Fibroblast of lung (primary cell): ENCODE data around the gene RPL22. TPM values are rescaled to one million over a fixed set of nuclear protein-coding genes. Genes with fewer than 3 reads are reported as not detected.

Experiments
- DNase-seq, 2 donors: peaks; one replicate each; pipeline versions ENCODE4 v3.0.0 to v3.0.0-alpha.2; 2010; ENCODE audit warnings: low read depth in 2 of 2
- H2AFZ ChIP-seq: 2 replicates; pipeline ENCODE4 v1.5.1; 2012; ENCODE audit warnings: low read length, control low read depth, inconsistent platforms
- H3K27ac ChIP-seq: 2 replicates; pipeline ENCODE4 v1.5.1; 2011; ENCODE audit warnings: low read length, control low read depth; ENCODE audit not compliant: insufficient read depth
- H3K27me3 ChIP-seq: 2 replicates; pipeline ENCODE4 v1.5.1; 2011; ENCODE audit warnings: mild to moderate bottlenecking, low read length; ENCODE audit not compliant: control insufficient read depth, insufficient read depth
- H3K36me3 ChIP-seq: 2 replicates; pipeline ENCODE4 v1.5.1; 2011; ENCODE audit warnings: low read length; ENCODE audit not compliant: control insufficient read depth, insufficient read depth
- H3K4me1 ChIP-seq: 2 replicates; pipeline ENCODE4 v1.5.1; 2011; ENCODE audit warnings: low read length; ENCODE audit not compliant: control insufficient read depth, insufficient read depth; ENCODE audit errors: extremely low read depth
- H3K4me2 ChIP-seq: 2 replicates; pipeline ENCODE4 v1.5.1; 2011; ENCODE audit warnings: low read length, control low read depth; ENCODE audit not compliant: insufficient read depth; ENCODE audit errors: extremely low read depth
- H3K4me3 ChIP-seq, 4 experiments: fragments of 200-600 bp in 1 of 4; sonication (generic) in 1 of 4; replicated peaks in 1 of 4; 2 replicates each; pipeline ENCODE4 v1.5.1; 2011 to 2016; ENCODE audit warnings: low read length in 4 of 4, low read depth in 3 of 4, mild to moderate bottlenecking in 3 of 4, control low read depth in 2 of 4, inconsistent platforms in 1 of 4, mixed read lengths in 1 of 4; ENCODE audit not compliant: insufficient read depth in 1 of 4; ENCODE audit errors: control extremely low read depth in 1 of 4
- H3K79me2 ChIP-seq: 2 replicates; pipeline ENCODE4 v1.5.1; 2012; ENCODE audit warnings: mild to moderate bottlenecking, low read length, inconsistent platforms; ENCODE audit not compliant: control insufficient read depth, insufficient read depth
- H3K9ac ChIP-seq: 2 replicates; pipeline ENCODE4 v1.5.1; 2011; ENCODE audit warnings: mild to moderate bottlenecking, low read length, control low read depth; ENCODE audit not compliant: insufficient read depth
- H3K9me3 ChIP-seq: 2 replicates; pipeline ENCODE4 v1.5.1; 2012; ENCODE audit warnings: low read depth, low read length; ENCODE audit not compliant: control insufficient read depth, insufficient read depth
- H4K20me1 ChIP-seq: 2 replicates; pipeline ENCODE4 v1.5.1; 2011; ENCODE audit warnings: low read length; ENCODE audit not compliant: control insufficient read depth, insufficient read depth; ENCODE audit errors: extremely low read depth
- CTCF ChIP-seq, 2 donors: IDR thresholded peaks in 1 of 2; conservative IDR thresholded peaks in 1 of 2; 1 replicate in 1 of 2; 2 replicates in 1 of 2; pipeline ENCODE4 v1.5.1; 2011 to 2012; ENCODE audit warnings: low read length in 2 of 2, control low read depth in 1 of 2, inconsistent platforms in 1 of 2, low read depth in 1 of 2, mild to moderate bottlenecking in 1 of 2
- EZH2 ChIP-seq: IDR thresholded peaks from 2 replicates; pipeline ENCODE4 v1.5.1; 2012; ENCODE audit warnings: low read length, control low read depth, mild to moderate bottlenecking; ENCODE audit errors: missing control alignments
- polyA plus RNA-seq, 2 donors: library from polyadenylated mRNA; depleted of rRNA in 1 of 2; stranded (reverse) in 1 of 2; unstranded in 1 of 2; fragments of >200 nt; gene quantifications; 2 replicates each; pipeline ENCODE4 v1.2.1, GENCODE V29; 2011 to 2012; ENCODE audit warnings: missing spikeins in 1 of 2
- total RNA-seq: library from RNA; depleted of rRNA; stranded (reverse); fragments of >200 nt; gene quantifications from 2 replicates; pipeline ENCODE4 v1.2.1, GENCODE V29; 2014

RPL22 gene
- total and polyA plus RNA-seq, 2 donors (not counting 1 experiment from before 2014, with no cell fraction given) = 159 to 369 TPM

GRCh38 chr1:6140413-6140812 lies 59.0 kb downstream of the RPL22 start:
- H3K27me3 ChIP-seq = no peaks in the 10 kb centered on the region
- H3K4me3 ChIP-seq = no peak overlapping the region
- H3K27ac ChIP-seq = no peak overlapping the region
- DNase-seq = no peak
- H2AFZ ChIP-seq = no peak overlapping the region
- H3K79me2 ChIP-seq = no peaks in the 10 kb centered on the region
- no peaks in the 10 kb centered on the region for H4K20me1 ChIP-seq
- H3K36me3 ChIP-seq = no peaks in the 10 kb centered on the region
- TF ChIP-seq EZH2 (no peak), CTCF (conservative IDR thresholded peaks at IDR 0.05 in 1 of 2, IDR thresholded peaks at IDR 0.05 in 1 of 2; ENCODE audit: low read depth in 1 of 2, low read length in 2 of 2) (no peak)
- H3K9ac ChIP-seq = no peak overlapping the region
- no peaks in the 10 kb centered on the region for H3K9me3 ChIP-seq
- no peaks in the 10 kb centered on the region for H3K4me1 ChIP-seq
- no peak overlapping the region for H3K4me2 ChIP-seq

- no peak overlapping the region for H3K4me2 ChIP-seq
- no peak overlapping the region for H3K27ac ChIP-seq
- no peak overlapping the region for H2AFZ ChIP-seq
- TF ChIP-seq CTCF (conservative IDR thresholded peaks at IDR 0.05 in 1 of 2, IDR thresholded peaks at IDR 0.05 in 1 of 2; ENCODE audit: low read depth in 1 of 2, low read length in 2 of 2) = no peak
- no peak for TF ChIP-seq EZH2
- no peaks in the 10 kb centered on the region for H4K20me1 ChIP-seq
- no peaks in the 10 kb centered on the region for H3K79me2 ChIP-seq
- H3K27me3 ChIP-seq = no peaks in the 10 kb centered on the region
- no peaks in the 10 kb centered on the region for H3K4me1 ChIP-seq
- no peak for DNase-seq
- H3K36me3 ChIP-seq = no peaks in the 10 kb centered on the region
- no peak overlapping the region for H3K4me3 ChIP-seq
- no peaks in the 10 kb centered on the region for H3K9me3 ChIP-seq
- no peak overlapping the region for H3K9ac ChIP-seq
Measured at GRCh38 chr1:6137758-6138157, 61.6 kb downstream of the RPL22 start.

GRCh38 chr1:6136516-6137220 lies 62.7 kb downstream of the RPL22 start:
- Histone ChIP-seq H3K27ac (no peak overlapping the region), H3K27me3 (no peaks in the 10 kb centered on the region), H3K9me3 (no peaks in the 10 kb centered on the region), H3K4me2 (no peak overlapping the region), H3K79me2 (no peaks in the 10 kb centered on the region), H3K4me1 (no peaks in the 10 kb centered on the region), H3K4me3 (no peak overlapping the region), H3K9ac (no peak overlapping the region), H4K20me1 (no peaks in the 10 kb centered on the region), H3K36me3 (no peaks in the 10 kb centered on the region), H2AFZ (no peak overlapping the region)
- DNase-seq = no peak
- TF ChIP-seq CTCF (conservative IDR thresholded peaks at IDR 0.05 in 1 of 2, IDR thresholded peaks at IDR 0.05 in 1 of 2; ENCODE audit: low read depth in 1 of 2, low read length in 2 of 2) (no peak), EZH2 (no peak)

Other genes starting within 250 kb of the RPL22 start
- 3.6 and 4.0 TPM in 2 replicates for gene NPHP4, start 207.2 kb downstream of the RPL22 start, total RNA-seq
- gene NPHP4, start 207.2 kb downstream of the RPL22 start, polyA plus RNA-seq = 1.5 and 2.1 TPM in 2 replicates
- gene KCNAB2, start 153.7 kb downstream of the RPL22 start, total RNA-seq = 2.3 and 2.5 TPM in 2 replicates
- 2.1 and 2.2 TPM in 2 replicates for gene KCNAB2, start 153.7 kb downstream of the RPL22 start, polyA plus RNA-seq
- gene CHD5, start 19.3 kb downstream of the RPL22 start, total RNA-seq = under 0.01 TPM in 2 replicates
- gene CHD5, start 19.3 kb downstream of the RPL22 start, polyA plus RNA-seq = 0.01 and 0.02 TPM in 2 replicates
- 9.2 and 17.2 TPM in 2 replicates for gene RNF207, start 6.5 kb upstream of the RPL22 start, total RNA-seq
- gene RNF207, start 6.5 kb upstream of the RPL22 start, polyA plus RNA-seq = 2.0 and 2.6 TPM in 2 replicates
- 62.4 and 95.1 TPM in 2 replicates for gene ICMT, start 36.4 kb upstream of the RPL22 start, total RNA-seq
- 91.1 and 95.8 TPM in 2 replicates for gene ICMT, start 36.4 kb upstream of the RPL22 start, polyA plus RNA-seq
- gene HES3, start 44.6 kb upstream of the RPL22 start, total RNA-seq = not detected in 2 replicates
- not detected in 2 replicates for gene HES3, start 44.6 kb upstream of the RPL22 start, polyA plus RNA-seq
- 8.9 and 13.4 TPM in 2 replicates for gene GPR153, start 61.5 kb upstream of the RPL22 start, total RNA-seq
- gene GPR153, start 61.5 kb upstream of the RPL22 start, polyA plus RNA-seq = 4.0 and 8.5 TPM in 2 replicates
- 22.3 and 58.0 TPM in 2 replicates for gene ACOT7, start 194.2 kb upstream of the RPL22 start, total RNA-seq
- 50.7 and 141 TPM in 2 replicates for gene ACOT7, start 194.2 kb upstream of the RPL22 start, polyA plus RNA-seq
- gene HES2, start 220.3 kb upstream of the RPL22 start, total RNA-seq = 0.26 and 0.50 TPM in 2 replicates
- gene HES2, start 220.3 kb upstream of the RPL22 start, polyA plus RNA-seq = 0.02 TPM in 1 of 2 replicates, not detected in the other
- not detected in 2 replicates for gene ESPN, start 225.2 kb upstream of the RPL22 start, total RNA-seq
- gene ESPN, start 225.2 kb upstream of the RPL22 start, polyA plus RNA-seq = not detected in 2 replicates